ENCODE measurements around the gene PTPRA.

PTPRA gene

GRCh38 chr20:2932498-2932897 lies 59.2 kb downstream of the PTPRA start:
- no peak for DNase-seq

GRCh38 chr20:2937902-2938301 lies 64.6 kb downstream of the PTPRA start:
- DNase-seq, result no peak

GRCh38 chr20:2942439-2942838 lies 69.2 kb downstream of the PTPRA start:
- DNase-seq, result no peak

GRCh38 chr20:2946988-2947961 lies 74.0 kb downstream of the PTPRA start:
- no peak for DNase-seq

GRCh38 chr20:2948968-2949367 lies 75.7 kb downstream of the PTPRA start:
- DNase-seq, result no peak

GRCh38 chr20:2952766-2953165 lies 79.5 kb downstream of the PTPRA start:
- DNase-seq, result no peak

- DNase-seq, result no peak
Measured at GRCh38 chr20:2955257-2955970, 82.1 kb downstream of the PTPRA start.

GRCh38 chr20:2956480-2956879 lies 83.2 kb downstream of the PTPRA start:
- DNase-seq, result no peak

GRCh38 chr20:2967841-2968240 lies 94.6 kb downstream of the PTPRA start:
- no peak for DNase-seq

GRCh38 chr20:2972126-2972525 lies 98.8 kb downstream of the PTPRA start:
- DNase-seq, result no peak

- no peak for DNase-seq
Measured at GRCh38 chr20:2973574-2973973, 100.3 kb downstream of the PTPRA start.

GRCh38 chr20:2978519-2978918 lies 105.2 kb downstream of the PTPRA start:
- DNase-seq, result no peak

- no peak for DNase-seq
Measured at GRCh38 chr20:2981646-2982045, 108.4 kb downstream of the PTPRA start.

GRCh38 chr20:2983508-2983907 lies 110.2 kb downstream of the PTPRA start:
- DNase-seq, result no peak

GRCh38 chr20:2984028-2984501 lies 110.8 kb downstream of the PTPRA start:
- no peak for DNase-seq

GRCh38 chr20:2984956-2985661 lies 111.8 kb downstream of the PTPRA start:
- DNase-seq, result no peak

GRCh38 chr20:2986466-2986865 lies 113.2 kb downstream of the PTPRA start:
- no peak for DNase-seq

- DNase-seq, result no peak
Measured at GRCh38 chr20:2987861-2988260, 114.6 kb downstream of the PTPRA start.

GRCh38 chr20:2991532-2991931 lies 118.3 kb downstream of the PTPRA start:
- DNase-seq, result no peak

- DNase-seq, result no peak
Measured at GRCh38 chr20:2993250-2993649, 120.0 kb downstream of the PTPRA start.

GRCh38 chr20:2995796-2996195 lies 122.5 kb downstream of the PTPRA start:
- no peak for DNase-seq

- no peak for DNase-seq
Measured at GRCh38 chr20:2998728-2999127, 125.4 kb downstream of the PTPRA start.

- DNase-seq, result no peak
Measured at GRCh38 chr20:3000852-3001523, 127.7 kb downstream of the PTPRA start.
